OCI-LY1 (cell line): ENCODE data around the gene CCT4.

ENCODE experiments used
- EZH2 ChIP-seq: fragments of 200-600 bp; sonication (generic), shearing (Covaris generic); IDR thresholded peaks from 2 replicates; pipeline ENCODE4 v1.8.0; 2017; ENCODE audit warnings: borderline replicate concordance, mixed run types, mild to moderate bottlenecking, antibody characterized with exemption, low read length, moderate library complexity, mixed read lengths
- TF ChIP-seq, protein P1 (sequence below): fragments of 200-600 bp; sonication (generic), shearing (Covaris generic); IDR thresholded peaks from 2 replicates; pipeline ENCODE4 v1.5.1; 2017; ENCODE audit warnings: mild to moderate bottlenecking, antibody characterized with exemption, low read length, moderate library complexity, mixed read lengths

- TF ChIP-seq, protein P1, sequence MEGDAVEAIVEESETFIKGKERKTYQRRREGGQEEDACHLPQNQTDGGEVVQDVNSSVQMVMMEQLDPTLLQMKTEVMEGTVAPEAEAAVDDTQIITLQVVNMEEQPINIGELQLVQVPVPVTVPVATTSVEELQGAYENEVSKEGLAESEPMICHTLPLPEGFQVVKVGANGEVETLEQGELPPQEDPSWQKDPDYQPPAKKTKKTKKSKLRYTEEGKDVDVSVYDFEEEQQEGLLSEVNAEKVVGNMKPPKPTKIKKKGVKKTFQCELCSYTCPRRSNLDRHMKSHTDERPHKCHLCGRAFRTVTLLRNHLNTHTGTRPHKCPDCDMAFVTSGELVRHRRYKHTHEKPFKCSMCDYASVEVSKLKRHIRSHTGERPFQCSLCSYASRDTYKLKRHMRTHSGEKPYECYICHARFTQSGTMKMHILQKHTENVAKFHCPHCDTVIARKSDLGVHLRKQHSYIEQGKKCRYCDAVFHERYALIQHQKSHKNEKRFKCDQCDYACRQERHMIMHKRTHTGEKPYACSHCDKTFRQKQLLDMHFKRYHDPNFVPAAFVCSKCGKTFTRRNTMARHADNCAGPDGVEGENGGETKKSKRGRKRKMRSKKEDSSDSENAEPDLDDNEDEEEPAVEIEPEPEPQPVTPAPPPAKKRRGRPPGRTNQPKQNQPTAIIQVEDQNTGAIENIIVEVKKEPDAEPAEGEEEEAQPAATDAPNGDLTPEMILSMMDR = no peak
- TF ChIP-seq EZH2 = no peak
Measured at GRCh38 chr2:61922714-61923113, 34.3 kb upstream of the CCT4 start.
